Measurements from ENCODE around the gene PRSS50.

The PRSS50 gene

DNA sequence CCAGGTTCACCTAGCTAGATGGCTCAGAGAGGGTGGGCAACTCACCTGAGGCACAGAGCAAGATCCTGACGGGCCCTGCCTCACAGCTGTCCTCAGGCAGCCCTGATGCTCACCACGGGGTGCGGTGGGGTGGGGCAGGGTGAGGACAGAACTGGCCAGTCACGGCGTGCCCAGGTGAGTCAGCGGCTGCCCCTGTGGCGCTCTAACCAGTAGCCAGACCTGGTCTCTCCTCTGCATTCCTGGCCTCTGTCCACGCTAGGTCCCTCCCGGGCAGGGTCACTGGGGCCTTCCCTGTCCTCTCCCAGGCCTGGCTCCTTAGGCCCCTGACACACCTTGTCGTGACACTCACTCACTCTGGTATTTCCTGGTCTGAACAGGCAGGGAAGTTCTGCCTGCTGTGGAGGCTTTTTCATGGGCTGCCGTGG, 25.1 kb downstream of the PRSS50 start:
- no peak for DNase-seq (ENCODE audit: low read depth)

DNA sequence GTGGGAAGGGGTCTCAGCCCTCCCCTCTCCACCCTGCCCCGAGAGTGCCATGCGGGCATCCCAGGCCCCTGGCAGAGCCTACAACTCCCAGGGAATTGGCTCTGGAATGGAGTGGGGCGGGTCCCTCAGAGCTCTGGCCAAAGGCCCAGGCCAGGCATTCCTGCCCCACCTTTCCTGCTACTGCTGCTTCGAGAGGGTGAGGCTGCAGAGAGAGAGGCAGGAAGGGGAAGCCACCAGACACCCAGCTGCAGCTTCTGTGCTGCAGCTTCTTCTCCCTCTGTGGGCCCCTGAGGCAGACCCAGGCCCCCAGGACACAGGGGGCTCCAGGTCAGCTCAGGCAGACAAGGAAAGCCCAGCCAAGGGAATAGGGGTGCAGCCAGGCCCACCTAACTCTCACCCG, 26.9 kb downstream of the PRSS50 start:
- no peak for DNase-seq (ENCODE audit: low read depth)

- no peak for DNase-seq (ENCODE audit: low read depth)
These were observed 32.2 kb downstream of the PRSS50 start for GRCh38 chr3:46685446-46685845.

GRCh38 chr3:46684891-46685290, 32.8 kb downstream of the PRSS50 start:
- no peak for DNase-seq (ENCODE audit: low read depth)

DNA sequence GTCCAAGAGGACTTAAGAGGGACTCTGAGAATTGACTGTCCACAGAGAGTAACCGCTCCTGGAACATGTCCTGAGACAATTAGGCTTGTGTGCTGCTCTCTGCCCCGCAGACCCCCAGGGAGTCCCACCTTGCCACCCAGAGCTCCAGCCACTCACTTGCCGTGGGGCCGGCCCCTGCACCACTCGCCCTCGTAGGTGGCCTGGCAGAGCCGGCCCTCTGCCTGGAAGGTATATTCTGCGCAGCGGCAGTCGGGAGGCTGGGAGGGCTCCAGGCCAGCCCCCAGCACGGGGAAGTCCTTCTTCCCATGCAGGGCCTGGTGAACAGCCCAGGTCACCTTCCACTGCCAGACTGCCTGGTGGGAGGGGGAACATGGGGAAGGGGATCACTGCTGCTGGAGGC, 34.7 kb downstream of the PRSS50 start:
- DNase-seq (ENCODE audit: low read depth), result no peak

GRCh38 chr3:46681856-46682540, 35.7 kb downstream of the PRSS50 start:
- DNase-seq (ENCODE audit: low read depth), result no peak

DNA sequence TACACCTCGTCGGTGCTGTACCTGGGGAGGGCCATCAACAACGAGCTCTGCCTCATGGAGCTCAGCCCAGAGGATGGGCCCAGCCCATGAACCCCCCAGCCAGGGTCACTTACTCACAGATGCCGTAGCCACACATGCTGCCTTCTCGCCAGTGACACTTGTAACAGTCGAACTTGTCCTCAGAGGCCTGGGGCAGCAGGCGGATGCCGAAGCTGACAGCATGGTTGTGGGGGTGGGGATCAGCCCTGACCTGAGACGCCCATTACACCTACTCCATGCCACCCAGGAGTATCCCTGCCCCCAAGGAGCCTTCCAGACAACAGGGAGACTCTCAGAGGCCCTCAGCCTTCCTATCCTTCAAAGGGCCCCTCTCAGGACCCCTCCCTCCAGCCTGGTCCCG, 36.3 kb downstream of the PRSS50 start:
- DNase-seq (ENCODE audit: low read depth), result no peak

DNA sequence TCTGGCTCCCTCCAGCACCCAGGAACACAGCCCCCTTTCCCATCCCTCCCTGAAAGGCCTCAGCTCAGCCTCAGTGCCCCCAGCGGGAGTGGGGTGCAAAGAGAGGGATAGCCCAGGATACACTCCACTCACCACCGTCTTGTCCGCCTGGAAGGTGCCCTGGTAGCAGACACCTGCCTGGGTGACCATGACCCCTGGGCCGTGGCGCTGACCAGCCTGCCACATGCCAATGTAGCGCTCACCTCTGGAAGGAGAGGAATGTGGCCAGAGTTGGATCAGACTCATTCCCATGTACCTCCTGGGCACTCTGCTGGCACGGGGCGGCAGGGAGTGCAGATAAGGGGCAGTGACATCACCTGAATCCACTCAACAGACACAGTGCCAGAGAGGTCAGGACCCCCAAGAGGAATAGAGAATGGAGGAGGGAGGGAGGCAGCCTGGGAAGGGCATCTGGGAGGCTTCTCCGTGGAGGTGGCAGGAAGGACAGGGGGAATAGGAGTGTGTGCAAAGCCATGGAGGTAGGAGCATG, 37.3 kb downstream of the PRSS50 start:
- DNase-seq (ENCODE audit: low read depth), result no peak

- DNase-seq (ENCODE audit: low read depth), result no peak
These were observed 38.0 kb downstream of the PRSS50 start for GRCh38 chr3:46679681-46680080.

- no peak for DNase-seq (ENCODE audit: low read depth)
These were observed 39.4 kb downstream of the PRSS50 start for GRCh38 chr3:46678280-46678679.

DNA sequence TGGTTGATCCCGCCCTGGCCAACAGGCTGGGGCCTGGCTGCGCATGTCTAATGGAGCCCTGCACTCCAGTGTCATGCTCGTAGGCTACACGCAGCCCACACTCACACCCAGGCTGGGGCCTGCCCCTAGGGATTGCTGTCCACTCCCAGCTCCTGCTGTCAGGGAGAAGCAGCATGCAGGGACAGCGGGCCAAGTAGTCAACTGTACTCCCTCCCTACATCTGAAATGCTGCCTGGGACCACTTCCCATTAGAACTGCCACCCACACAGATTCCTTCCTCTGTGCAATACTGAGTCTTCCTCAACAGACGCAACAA, 40.3 kb downstream of the PRSS50 start:
- DNase-seq (ENCODE audit: low read depth), result no peak

GRCh38 chr3:46676601-46677410, 40.9 kb downstream of the PRSS50 start:
- DNase-seq (ENCODE audit: low read depth), result no peak

- DNase-seq (ENCODE audit: low read depth), result no peak
These were observed 41.7 kb downstream of the PRSS50 start for GRCh38 chr3:46675843-46676567.

DNA sequence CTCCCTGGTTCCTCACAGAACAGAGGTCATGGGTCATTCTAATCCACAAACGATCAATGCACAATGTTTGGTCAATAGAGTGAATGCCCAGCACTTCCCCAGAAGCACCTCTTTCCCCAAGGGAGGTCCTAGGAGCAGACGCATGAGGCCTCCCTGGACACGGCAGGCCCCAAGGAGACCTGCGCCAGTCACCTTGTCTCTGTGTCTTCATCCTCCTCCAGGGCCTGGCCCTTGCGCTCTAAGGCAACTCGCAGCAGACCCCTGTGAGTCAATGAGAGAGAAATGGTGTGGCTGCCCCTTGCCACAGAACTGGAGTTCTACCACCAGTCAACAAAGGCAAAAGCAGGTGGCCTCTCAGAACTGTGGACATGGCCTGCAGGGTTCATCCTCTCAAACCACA, 42.2 kb downstream of the PRSS50 start:
- DNase-seq (ENCODE audit: low read depth), result no peak

- no peak for DNase-seq (ENCODE audit: low read depth)
These were observed 43.4 kb downstream of the PRSS50 start for GRCh38 chr3:46674031-46674845.

DNA sequence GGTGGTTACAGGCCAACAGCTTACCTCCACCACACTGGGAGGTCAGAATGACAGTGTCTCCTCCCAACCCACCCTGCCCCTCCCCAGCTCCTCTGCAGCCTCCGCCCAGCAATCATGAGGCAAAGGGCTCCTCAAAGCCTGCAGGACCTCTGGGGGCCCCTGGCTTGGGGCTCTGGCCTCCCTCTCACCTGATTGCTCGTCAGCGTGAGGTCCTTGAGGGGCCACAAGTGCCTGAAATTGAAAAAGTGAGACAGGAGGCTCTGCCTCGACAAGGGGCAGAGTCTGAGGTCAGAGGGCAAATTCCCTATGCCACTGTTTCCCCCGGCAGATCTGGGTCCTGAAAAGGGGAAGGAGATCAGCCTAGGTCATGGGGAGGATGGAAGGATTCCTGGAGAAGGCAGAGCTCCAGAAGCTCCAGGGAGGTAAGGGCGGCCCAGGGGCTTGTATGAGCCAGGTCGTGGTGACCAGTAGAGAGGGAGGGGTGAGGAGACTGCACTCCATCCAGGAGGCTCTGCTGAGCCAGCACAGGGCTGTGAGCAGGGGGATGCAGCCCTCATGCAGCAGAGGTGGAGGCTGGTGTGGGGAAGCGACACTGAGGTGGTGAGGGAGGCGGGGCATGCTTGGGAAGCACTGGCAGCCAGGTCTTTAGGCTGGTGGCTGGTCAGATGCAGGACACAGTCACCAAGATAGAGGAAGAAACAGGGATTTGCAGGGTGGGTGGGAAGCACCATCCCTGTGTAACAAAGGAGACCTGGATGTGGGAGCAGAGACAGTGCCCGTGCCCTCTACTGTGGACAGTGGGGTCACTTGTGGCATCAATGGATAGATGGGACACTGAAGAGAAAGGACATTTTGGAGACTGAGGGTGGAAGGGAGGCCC, 44.3 kb downstream of the PRSS50 start:
- no peak for DNase-seq (ENCODE audit: low read depth)

- DNase-seq (ENCODE audit: low read depth), result no peak
These were observed 45.3 kb downstream of the PRSS50 start for GRCh38 chr3:46672349-46672695.

GRCh38 chr3:46671541-46672348, 45.9 kb downstream of the PRSS50 start:
- DNase-seq (ENCODE audit: low read depth), result no peak

DNA sequence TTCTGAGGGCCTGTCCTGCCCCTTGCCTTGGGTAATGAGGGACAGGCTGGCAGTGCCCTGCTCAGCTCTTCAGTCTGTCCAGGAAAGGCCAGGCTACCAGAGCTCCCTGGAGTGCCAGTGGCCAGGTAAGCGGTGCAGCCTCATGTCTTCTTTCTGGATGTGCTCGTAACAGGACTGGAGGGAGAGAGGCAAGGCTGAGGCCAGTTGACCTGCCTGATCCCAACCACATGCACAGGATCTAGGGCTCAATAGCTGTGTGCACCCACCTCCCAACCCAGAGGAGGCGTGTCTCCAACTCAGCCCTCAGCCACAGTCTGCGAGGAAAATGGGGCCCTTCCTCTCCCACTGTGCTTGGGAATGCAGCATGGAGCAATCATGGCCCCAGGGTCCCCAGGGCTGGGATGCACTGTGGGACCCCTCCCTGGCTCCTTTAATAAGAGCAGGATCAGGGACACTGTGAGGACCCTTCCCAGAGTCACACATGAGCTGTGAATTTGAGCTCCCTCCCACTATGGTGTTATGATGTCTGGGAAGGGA, 46.7 kb downstream of the PRSS50 start:
- no peak for DNase-seq (ENCODE audit: low read depth)

Measured in T-helper 22 cell (primary cell).